Type B pancreatic cell (in vitro differentiated cells): Measurements from ENCODE around the gene PLD4. TPM values are rescaled to one million over a fixed set of nuclear protein-coding genes. Genes with fewer than 3 reads are reported as not detected.
A peak's percentile ranks its signal among the peaks of the same experiment; 100 is the strongest.

Experiments used
- DNase-seq: peaks from one replicate; pipeline ENCODE4 v3.0.0; 2021; ENCODE audit warnings: mixed read lengths; ENCODE audit not compliant: unreplicated experiment; ENCODE audit errors: extremely low spot score
- H3K27ac Mint-ChIP-seq: 2 replicates; pipeline ENCODE4 v1.8.0; 2021; ENCODE audit warnings: mild to moderate bottlenecking, mixed read lengths
- H3K27me3 Mint-ChIP-seq: 2 replicates; pipeline ENCODE4 v1.8.0; 2021; ENCODE audit warnings: mixed read lengths
- H3K36me3 Mint-ChIP-seq: 2 replicates; pipeline ENCODE4 v1.8.0; 2021; ENCODE audit warnings: mixed read lengths
- H3K4me1 Mint-ChIP-seq: one replicate; pipeline ENCODE4 v1.8.0; 2021; ENCODE audit warnings: mixed read lengths; ENCODE audit not compliant: unreplicated experiment
- H3K4me3 Mint-ChIP-seq: 2 replicates; pipeline ENCODE4 v1.8.0; 2021; ENCODE audit warnings: mild to moderate bottlenecking, mixed read lengths
- H3K9me3 Mint-ChIP-seq: 2 replicates; pipeline ENCODE4 v1.8.0; 2021; ENCODE audit warnings: mixed read lengths
- total RNA-seq: library from RNA; stranded (reverse); gene quantifications from 2 replicates; pipeline ENCODE4 v1.2.1, GENCODE V29; 2021; ENCODE audit warnings: low replicate concordance
- TF ChIP-seq, protein P1 (sequence below): fragments of 200-600 bp; sonication (generic); conservative IDR thresholded peaks from 2 replicates; pipeline ENCODE4 v1.5.0; 2021; ENCODE audit warnings: antibody characterized with exemption, mild to moderate bottlenecking

PLD4 gene
- total RNA-seq, 1 donor from 2014 or later, result 0.17 TPM

DNA sequence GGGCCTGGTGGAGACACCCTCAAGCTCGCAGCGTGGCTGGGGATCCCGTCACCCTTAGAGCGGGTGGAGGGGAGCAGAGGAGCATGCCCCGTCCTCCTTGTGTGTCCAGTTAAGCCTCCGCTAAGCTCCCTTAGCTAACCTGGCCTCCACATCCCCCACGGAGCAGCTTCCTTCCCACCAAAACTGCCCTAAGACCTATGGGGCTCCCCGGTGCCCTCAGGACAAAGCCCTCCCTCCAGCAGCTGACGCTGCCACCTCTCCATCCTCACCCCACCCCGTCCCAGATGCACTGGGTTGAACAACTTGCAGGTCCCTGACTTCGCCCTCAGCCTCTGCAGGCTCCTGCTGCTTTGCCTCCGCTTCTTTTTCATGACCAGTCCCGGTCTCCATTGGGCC is 49.5 kb downstream of the PLD4 start:
- H3K36me3 Mint-ChIP-seq, result no peaks in the 10 kb centered on the region
- peaks cover 11% of the 10 kb centered on the region for H3K27me3 Mint-ChIP-seq
- TF ChIP-seq, protein P1, sequence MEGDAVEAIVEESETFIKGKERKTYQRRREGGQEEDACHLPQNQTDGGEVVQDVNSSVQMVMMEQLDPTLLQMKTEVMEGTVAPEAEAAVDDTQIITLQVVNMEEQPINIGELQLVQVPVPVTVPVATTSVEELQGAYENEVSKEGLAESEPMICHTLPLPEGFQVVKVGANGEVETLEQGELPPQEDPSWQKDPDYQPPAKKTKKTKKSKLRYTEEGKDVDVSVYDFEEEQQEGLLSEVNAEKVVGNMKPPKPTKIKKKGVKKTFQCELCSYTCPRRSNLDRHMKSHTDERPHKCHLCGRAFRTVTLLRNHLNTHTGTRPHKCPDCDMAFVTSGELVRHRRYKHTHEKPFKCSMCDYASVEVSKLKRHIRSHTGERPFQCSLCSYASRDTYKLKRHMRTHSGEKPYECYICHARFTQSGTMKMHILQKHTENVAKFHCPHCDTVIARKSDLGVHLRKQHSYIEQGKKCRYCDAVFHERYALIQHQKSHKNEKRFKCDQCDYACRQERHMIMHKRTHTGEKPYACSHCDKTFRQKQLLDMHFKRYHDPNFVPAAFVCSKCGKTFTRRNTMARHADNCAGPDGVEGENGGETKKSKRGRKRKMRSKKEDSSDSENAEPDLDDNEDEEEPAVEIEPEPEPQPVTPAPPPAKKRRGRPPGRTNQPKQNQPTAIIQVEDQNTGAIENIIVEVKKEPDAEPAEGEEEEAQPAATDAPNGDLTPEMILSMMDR, result no peak
- no peak for DNase-seq
- no peak overlapping the region for H3K4me3 Mint-ChIP-seq
- H3K27ac Mint-ChIP-seq, result no peak overlapping the region
- H3K4me1 Mint-ChIP-seq, result peaks cover 5% of the 10 kb centered on the region
- H3K9me3 Mint-ChIP-seq, result no peaks in the 10 kb centered on the region

DNA sequence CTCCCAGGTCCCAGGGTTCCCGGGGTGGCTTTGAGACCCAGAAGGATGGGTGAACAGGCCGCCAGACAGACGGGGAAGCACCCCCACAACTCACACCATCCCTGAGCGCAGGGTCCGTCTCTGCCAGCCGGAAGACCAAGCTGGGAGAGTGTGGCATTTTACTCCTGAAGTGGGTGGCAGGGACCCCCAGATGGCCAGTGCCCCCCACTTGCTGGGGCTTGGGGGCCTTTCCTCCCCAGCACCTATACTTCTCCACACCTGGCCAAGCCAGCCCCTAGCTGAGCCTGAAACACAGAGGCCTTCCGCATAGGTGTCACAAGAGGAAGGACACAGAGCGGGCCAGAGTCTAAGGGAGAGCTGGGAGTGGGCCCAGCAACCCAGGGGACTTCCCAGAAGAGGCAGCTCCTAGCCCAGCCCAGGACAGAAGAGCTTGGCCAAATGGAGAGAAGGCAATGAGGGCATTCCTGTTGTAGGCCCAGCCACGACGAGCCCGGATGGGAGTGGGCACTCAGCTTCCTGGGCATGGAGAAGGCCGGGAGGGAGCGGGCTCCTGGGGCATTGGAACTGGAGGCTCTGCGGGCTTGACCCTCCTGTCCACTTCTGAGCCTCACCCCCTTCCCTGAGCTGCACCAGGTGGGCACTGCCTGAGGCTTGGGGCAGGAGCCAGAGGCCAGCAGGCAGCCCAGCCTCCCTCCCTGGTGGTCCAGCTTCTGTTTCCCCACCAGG is 50.1 kb downstream of the PLD4 start:
- Mint-ChIP-seq H3K9me3 (no peaks in the 10 kb centered on the region), H3K36me3 (no peaks in the 10 kb centered on the region), H3K27ac (no peak overlapping the region), H3K27me3 (peaks cover 18% of the 10 kb centered on the region), H3K4me3 (no peak overlapping the region), H3K4me1 (peaks cover 4% of the 10 kb centered on the region)
- TF ChIP-seq, protein P1, result no peak
- DNase-seq, result no peak

DNA sequence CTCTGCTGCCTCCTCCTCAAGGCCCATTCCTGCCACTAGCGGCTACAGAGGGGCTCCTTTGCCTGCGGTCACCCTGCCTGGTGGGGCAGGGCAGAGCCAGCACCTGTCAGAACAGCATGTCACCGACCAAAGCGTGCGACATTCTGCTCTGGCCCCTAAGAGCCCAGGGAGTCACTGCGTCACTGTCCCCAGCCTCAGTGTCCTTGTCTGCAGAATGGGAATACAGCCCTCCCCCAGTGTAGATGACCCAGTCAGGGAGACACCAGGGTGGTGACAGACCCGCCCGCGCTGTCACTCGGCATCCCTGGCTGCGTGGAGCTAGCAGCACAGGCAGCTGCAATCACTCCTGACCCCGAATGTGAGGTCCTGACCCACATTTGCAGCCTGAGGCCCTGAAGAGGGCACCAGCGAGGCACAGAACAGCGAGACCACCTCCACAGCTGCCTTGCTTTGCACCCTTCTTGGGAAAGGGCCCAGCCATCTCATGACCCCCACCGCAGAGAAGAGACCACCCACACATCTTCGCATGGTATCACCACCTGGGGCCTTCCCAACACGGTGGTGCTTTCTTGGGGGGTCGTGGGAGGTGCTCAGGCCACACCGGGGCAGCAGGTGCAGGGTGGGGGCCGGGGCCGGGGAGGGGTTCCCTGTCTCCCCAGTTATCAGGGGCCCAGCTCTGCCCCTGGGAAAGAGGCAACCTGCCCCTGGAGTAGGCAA is 51.0 kb downstream of the PLD4 start:
- Mint-ChIP-seq H3K27me3 (peaks cover 22% of the 10 kb centered on the region), H3K4me3 (peak overlapping the region; percentile 20), H3K4me1 (peaks cover 4% of the 10 kb centered on the region), H3K36me3 (no peaks in the 10 kb centered on the region), H3K9me3 (no peaks in the 10 kb centered on the region), H3K27ac (peak overlapping the region; percentile 83)
- TF ChIP-seq, protein P1, result no peak
- DNase-seq, result no peak

DNA sequence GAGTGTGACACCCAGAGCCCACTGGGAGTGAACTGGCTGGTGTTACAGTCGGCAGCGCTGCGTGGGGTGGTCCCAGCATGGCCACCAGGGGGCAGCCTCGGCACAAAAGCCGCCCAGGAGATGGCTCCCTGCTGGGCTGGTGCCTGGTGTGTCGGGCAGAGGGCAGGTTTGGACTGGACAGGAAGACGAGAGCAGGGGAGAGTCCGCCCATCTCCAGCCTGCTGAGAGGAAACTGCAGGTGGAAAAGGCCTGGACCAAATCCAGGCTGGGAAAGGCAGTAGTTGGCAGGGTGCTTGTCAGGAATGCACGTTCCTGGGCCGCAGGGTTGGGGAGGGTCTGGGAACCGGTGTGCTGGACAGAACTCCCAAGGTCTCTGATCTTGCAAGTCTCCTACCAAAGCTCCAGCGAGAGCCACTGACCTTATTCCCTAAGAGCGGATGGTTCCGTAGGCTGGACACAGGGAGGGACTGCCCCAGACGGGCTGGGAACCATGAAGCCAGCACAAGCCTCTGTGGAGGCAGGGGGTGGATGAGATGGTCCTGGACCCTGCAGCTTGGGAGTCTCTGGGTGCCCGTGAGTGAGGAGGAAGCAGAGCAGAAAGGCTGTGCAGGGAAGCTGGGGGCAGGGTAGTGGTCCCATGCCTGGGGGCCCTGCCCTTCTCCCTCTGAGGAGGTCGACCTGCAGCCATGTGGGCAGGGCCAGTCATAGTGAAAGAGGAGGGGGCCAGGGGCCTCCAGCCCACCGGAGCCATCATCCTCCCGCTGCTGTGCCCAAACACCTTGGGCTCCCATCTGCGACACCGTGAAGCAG is 51.7 kb downstream of the PLD4 start:
- Mint-ChIP-seq H3K9me3 (no peaks in the 10 kb centered on the region), H3K4me3 (peak overlapping the region; percentile 86), H3K27me3 (peaks cover 22% of the 10 kb centered on the region), H3K27ac (peak overlapping the region; percentile 83), H3K36me3 (no peaks in the 10 kb centered on the region), H3K4me1 (peaks cover 4% of the 10 kb centered on the region)
- DNase-seq, result peak; percentile 87
- TF ChIP-seq, protein P1, result peak; percentile 94

DNA sequence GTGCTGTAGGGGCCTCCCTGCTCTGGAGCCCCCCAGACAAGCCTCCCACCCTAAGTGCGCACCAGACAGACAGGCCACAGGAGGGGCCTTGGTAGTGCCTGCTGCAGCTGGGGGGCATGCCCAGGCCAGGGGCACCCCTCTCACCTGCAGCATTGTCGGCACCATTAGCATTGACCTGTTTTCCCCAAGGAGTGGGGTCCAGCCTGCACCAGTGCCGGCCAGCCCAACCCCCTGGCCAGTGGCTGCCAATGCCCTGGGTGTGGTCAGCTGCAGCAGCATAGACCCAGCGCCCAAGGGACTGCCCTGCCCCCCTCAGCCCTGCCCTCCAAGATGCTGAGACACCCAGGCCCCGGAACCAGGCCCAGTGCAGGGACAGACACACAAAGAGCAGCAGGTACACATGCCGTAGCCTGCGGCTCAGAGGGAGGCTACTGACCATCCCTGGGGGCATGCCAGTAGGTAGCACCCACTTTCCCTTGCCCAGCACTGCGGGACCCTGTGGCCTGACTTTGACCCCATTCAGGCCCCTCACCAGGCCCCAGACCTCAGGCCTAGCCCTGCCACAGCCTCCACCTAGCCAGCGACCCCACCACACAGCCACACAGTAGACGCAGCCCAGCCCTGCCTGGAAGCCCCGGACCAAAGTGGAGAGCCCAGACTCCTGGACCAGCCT is 52.5 kb downstream of the PLD4 start:
- H3K27me3 Mint-ChIP-seq, result peaks cover 22% of the 10 kb centered on the region
- H3K4me1 Mint-ChIP-seq, result peaks cover 4% of the 10 kb centered on the region

More for the DNA sequence above, 52.5 kb downstream of the PLD4 start:
- H3K4me3 Mint-ChIP-seq, result peak overlapping the region; percentile 90
- H3K36me3 Mint-ChIP-seq, result no peaks in the 10 kb centered on the region
- TF ChIP-seq, protein P1, result no peak
- no peaks in the 10 kb centered on the region for H3K9me3 Mint-ChIP-seq
- H3K27ac Mint-ChIP-seq, result no peak overlapping the region
- DNase-seq, result no peak
